ENCODE data around the gene CUTC. TPM values are rescaled to one million over a fixed set of nuclear protein-coding genes. Genes with fewer than 3 reads are reported as not detected.

The CUTC gene
- total and polyA plus RNA-seq, 4 donors: 10.3 to 23.4 (median 17.3) TPM

GRCh38 chr10:99758211-99758891 lies 26.3 kb downstream of the CUTC start:
- H3K27me3 ChIP-seq (ENCODE audit: control insufficient read depth in 4 of 4, insufficient read depth in 4 of 4, low read length in 3 of 4): no peaks in the 10 kb centered on the region
- no peaks in the 10 kb centered on the region for H3K9me3 ChIP-seq (ENCODE audit: control insufficient read depth in 4 of 4, low read length in 3 of 4)
- no peak overlapping the region for H3K27ac ChIP-seq (ENCODE audit: low read depth in 1 of 2, low read length in 2 of 2)
- H3K4me1 ChIP-seq (ENCODE audit: control insufficient read depth in 4 of 4, insufficient read depth in 4 of 4, low read length in 3 of 4): peaks cover 2 to 10% (median 4%) of the 10 kb centered on the region in 4 donors
- H3K4me3 ChIP-seq (ENCODE audit: low read depth in 1 of 3, low read length in 3 of 3): no peak overlapping the region
- H3K36me3 ChIP-seq (ENCODE audit: control insufficient read depth in 4 of 4, insufficient read depth in 3 of 4, low read depth in 1 of 4, low read length in 3 of 4): peaks cover 5 to 31% (median 24%) of the 10 kb centered on the region in 4 donors
- DNase-seq (ENCODE audit: low spot score): no peak
- H3K9ac ChIP-seq (ENCODE audit: low read depth in 1 of 2, low read length in 2 of 2): no peak overlapping the region
- TF ChIP-seq, protein P1, sequence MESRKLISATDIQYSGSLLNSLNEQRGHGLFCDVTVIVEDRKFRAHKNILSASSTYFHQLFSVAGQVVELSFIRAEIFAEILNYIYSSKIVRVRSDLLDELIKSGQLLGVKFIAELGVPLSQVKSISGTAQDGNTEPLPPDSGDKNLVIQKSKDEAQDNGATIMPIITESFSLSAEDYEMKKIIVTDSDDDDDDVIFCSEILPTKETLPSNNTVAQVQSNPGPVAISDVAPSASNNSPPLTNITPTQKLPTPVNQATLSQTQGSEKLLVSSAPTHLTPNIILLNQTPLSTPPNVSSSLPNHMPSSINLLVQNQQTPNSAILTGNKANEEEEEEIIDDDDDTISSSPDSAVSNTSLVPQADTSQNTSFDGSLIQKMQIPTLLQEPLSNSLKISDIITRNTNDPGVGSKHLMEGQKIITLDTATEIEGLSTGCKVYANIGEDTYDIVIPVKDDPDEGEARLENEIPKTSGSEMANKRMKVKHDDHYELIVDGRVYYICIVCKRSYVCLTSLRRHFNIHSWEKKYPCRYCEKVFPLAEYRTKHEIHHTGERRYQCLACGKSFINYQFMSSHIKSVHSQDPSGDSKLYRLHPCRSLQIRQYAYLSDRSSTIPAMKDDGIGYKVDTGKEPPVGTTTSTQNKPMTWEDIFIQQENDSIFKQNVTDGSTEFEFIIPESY (IDR thresholded peaks at IDR 0.05): no peak
- no peak for TF ChIP-seq TAF1 (conservative IDR thresholded peaks at IDR 0.05)
- TF ChIP-seq, protein P2, sequence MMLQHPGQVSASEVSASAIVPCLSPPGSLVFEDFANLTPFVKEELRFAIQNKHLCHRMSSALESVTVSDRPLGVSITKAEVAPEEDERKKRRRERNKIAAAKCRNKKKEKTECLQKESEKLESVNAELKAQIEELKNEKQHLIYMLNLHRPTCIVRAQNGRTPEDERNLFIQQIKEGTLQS (IDR thresholded peaks at IDR 0.05): no peak
- no peak for TF ChIP-seq FOXA1 (IDR thresholded peaks at IDR 0.05)
- TF ChIP-seq REST (IDR thresholded peaks at IDR 0.05): no peak
- no peak for TF ChIP-seq RAD21 (IDR thresholded peaks at IDR 0.05)
- no peak for TF ChIP-seq FOXA2 (IDR thresholded peaks at IDR 0.05)
- no peak for TF ChIP-seq YY1 (IDR thresholded peaks at IDR 0.05)
- TF ChIP-seq HNF4A (conservative IDR thresholded peaks at IDR 0.05): no peak
- TF ChIP-seq EGR1 (IDR thresholded peaks at IDR 0.05; ENCODE audit: low read depth in 2 of 2): no peak
- no peak for TF ChIP-seq HNF4G (IDR thresholded peaks at IDR 0.05)
- TF ChIP-seq, protein P3, sequence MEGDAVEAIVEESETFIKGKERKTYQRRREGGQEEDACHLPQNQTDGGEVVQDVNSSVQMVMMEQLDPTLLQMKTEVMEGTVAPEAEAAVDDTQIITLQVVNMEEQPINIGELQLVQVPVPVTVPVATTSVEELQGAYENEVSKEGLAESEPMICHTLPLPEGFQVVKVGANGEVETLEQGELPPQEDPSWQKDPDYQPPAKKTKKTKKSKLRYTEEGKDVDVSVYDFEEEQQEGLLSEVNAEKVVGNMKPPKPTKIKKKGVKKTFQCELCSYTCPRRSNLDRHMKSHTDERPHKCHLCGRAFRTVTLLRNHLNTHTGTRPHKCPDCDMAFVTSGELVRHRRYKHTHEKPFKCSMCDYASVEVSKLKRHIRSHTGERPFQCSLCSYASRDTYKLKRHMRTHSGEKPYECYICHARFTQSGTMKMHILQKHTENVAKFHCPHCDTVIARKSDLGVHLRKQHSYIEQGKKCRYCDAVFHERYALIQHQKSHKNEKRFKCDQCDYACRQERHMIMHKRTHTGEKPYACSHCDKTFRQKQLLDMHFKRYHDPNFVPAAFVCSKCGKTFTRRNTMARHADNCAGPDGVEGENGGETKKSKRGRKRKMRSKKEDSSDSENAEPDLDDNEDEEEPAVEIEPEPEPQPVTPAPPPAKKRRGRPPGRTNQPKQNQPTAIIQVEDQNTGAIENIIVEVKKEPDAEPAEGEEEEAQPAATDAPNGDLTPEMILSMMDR (IDR thresholded peaks at IDR 0.05; ENCODE audit: low read depth, low read length, missing input control): no peak
- TF ChIP-seq NR2F2 (IDR thresholded peaks at IDR 0.05): no peak
- 97% methylated on average over 2 of the region's 2 CpGs for WGBS

DNA sequence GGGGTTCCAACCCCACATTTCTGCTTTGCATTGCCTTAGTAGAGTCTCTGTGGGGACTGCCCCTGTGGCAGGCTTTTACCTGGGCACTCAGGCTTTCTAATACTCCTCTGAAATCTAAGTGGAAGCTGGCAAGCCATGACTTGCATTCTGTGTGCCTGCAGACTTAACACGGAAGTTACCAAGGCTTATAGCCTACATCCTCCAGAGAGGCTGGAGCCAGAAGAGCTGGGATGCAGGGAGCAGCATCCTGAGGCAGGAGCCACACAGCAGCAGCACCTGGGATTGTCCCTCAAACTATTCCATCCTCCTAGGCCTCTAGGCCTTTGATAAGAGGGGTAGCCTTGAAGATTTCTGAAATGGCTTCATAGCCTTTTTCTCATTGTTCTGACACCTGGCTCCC lies 28.3 kb downstream of the CUTC start:
- no peak for DNase-seq (ENCODE audit: low spot score)
- Histone ChIP-seq H3K36me3 (ENCODE audit: control insufficient read depth in 4 of 4, insufficient read depth in 3 of 4, low read depth in 1 of 4, low read length in 3 of 4) (peaks cover 5 to 29% (median 24%) of the 10 kb centered on the region in 4 donors), H3K27me3 (ENCODE audit: control insufficient read depth in 4 of 4, insufficient read depth in 4 of 4, low read length in 3 of 4) (no peaks in the 10 kb centered on the region), H3K4me1 (ENCODE audit: control insufficient read depth in 4 of 4, insufficient read depth in 4 of 4, low read length in 3 of 4) (peaks cover 0 to 2% (median under 1%) of the 10 kb centered on the region in 4 donors), H3K9ac (ENCODE audit: low read depth in 1 of 2, low read length in 2 of 2) (no peak overlapping the region), H3K4me3 (ENCODE audit: low read depth in 1 of 3, low read length in 3 of 3) (no peak overlapping the region), H3K9me3 (ENCODE audit: control insufficient read depth in 4 of 4, low read length in 3 of 4) (no peaks in the 10 kb centered on the region), H3K27ac (ENCODE audit: low read depth in 1 of 2, low read length in 2 of 2) (no peak overlapping the region)
- WGBS: 98% methylated on average over 1 of the region's 1 CpG
- TF ChIP-seq, protein P2 (IDR thresholded peaks at IDR 0.05): no peak
- TF ChIP-seq REST (IDR thresholded peaks at IDR 0.05): no peak
- TF ChIP-seq, protein P4, sequence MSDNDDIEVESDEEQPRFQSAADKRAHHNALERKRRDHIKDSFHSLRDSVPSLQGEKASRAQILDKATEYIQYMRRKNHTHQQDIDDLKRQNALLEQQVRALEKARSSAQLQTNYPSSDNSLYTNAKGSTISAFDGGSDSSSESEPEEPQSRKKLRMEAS (IDR thresholded peaks at IDR 0.05): no peak
- no peak for TF ChIP-seq GABPA (IDR thresholded peaks at IDR 0.05 in 1 of 2, conservative IDR thresholded peaks at IDR 0.05 in 1 of 2)
- TF ChIP-seq JUND (IDR thresholded peaks at IDR 0.05): no peak
- TF ChIP-seq, protein P1 (IDR thresholded peaks at IDR 0.05): no peak
- no peak for TF ChIP-seq HNF4G (IDR thresholded peaks at IDR 0.05)
- no peak for TF ChIP-seq TAF1 (conservative IDR thresholded peaks at IDR 0.05)
- no peak for TF ChIP-seq SP1 (IDR thresholded peaks at IDR 0.05)

All from liver (tissue), 9 donors.